C4-2B (cell line): ENCODE data around the gene SLC25A21.

ENCODE experiments used
- CTCF ChIP-seq: fragments of 450-650 bp; conservative IDR thresholded peaks from 2 replicates; pipeline ENCODE4 v1.5.1; 2017; ENCODE audit warnings: mild to moderate bottlenecking
- ZFX ChIP-seq: fragments of 450-650 bp; IDR thresholded peaks from 2 replicates; pipeline ENCODE4 v1.6.1; 2017

GRCh38 chr14:36647417-36647823, 525.0 kb downstream of the SLC25A21 start:
- TF ChIP-seq CTCF (no peak), ZFX (no peak)
